GM23338 (cell line): Measurements from ENCODE around the gene TCEANC. TPM values are rescaled to one million over a fixed set of nuclear protein-coding genes. Genes with fewer than 3 reads are reported as not detected.

Experiments used
- ETS1 ChIP-seq: IDR thresholded peaks from 2 replicates; pipeline ENCODE4 v1.6.1; 2016; ENCODE audit warnings: antibody characterized with exemption
- EZH2 ChIP-seq: fragments of 200-600 bp; sonication (generic); IDR thresholded peaks from one replicate; pipeline ENCODE4 v1.8.0; 2017; ENCODE audit warnings: antibody characterized with exemption, mild to moderate bottlenecking, low read depth; ENCODE audit not compliant: unreplicated experiment
- EZH2phosphoT487 ChIP-seq: fragments of 200-600 bp; sonication (generic); IDR thresholded peaks from one replicate; pipeline ENCODE4 v1.8.1; 2018; ENCODE audit warnings: antibody characterized with exemption; ENCODE audit not compliant: unreplicated experiment
- POLR2AphosphoS5 ChIP-seq: IDR thresholded peaks from 2 replicates; pipeline ENCODE4 v1.6.1; 2016; ENCODE audit warnings: antibody characterized with exemption, low read depth
- REST ChIP-seq: IDR thresholded peaks from one replicate; pipeline ENCODE4 v1.6.1; 2018; ENCODE audit warnings: antibody characterized with exemption; ENCODE audit not compliant: unreplicated experiment
- STAT1 ChIP-seq: IDR thresholded peaks from one replicate; pipeline ENCODE4 v1.6.1; 2016; ENCODE audit warnings: antibody characterized with exemption; ENCODE audit not compliant: unreplicated experiment
- ZNF331 ChIP-seq: fragments of 250-450 bp; sonication (Bioruptor Pico); IDR thresholded peaks from 2 replicates; pipeline ENCODE4 v1.5.0; 2020; ENCODE audit warnings: low read depth, mild to moderate bottlenecking, moderate library complexity
- ZNF462 ChIP-seq: fragments of 250-450 bp; sonication (Bioruptor Pico); IDR thresholded peaks from 2 replicates; pipeline ENCODE4 v1.5.0; 2020; ENCODE audit warnings: mild to moderate bottlenecking, moderate library complexity
- polyA plus RNA-seq: library from polyadenylated mRNA; unstranded; fragments of >200 nt; fragmentation: Nextera tagmentation; extraction: Ambion mirVana; gene quantifications from 2 replicates; pipeline ENCODE4 v1.2.1, GENCODE V29; 2016
- total RNA-seq: library from RNA; depleted of rRNA; stranded (reverse); fragments of >200 nt; shearing (Covaris generic); gene quantifications from 2 replicates; pipeline ENCODE4 v1.2.3, GENCODE V29; 2014

Gene TCEANC
- total and polyA plus RNA-seq, 2 experiments from 2014 or later: 1.2 to 2.5 TPM

DNA sequence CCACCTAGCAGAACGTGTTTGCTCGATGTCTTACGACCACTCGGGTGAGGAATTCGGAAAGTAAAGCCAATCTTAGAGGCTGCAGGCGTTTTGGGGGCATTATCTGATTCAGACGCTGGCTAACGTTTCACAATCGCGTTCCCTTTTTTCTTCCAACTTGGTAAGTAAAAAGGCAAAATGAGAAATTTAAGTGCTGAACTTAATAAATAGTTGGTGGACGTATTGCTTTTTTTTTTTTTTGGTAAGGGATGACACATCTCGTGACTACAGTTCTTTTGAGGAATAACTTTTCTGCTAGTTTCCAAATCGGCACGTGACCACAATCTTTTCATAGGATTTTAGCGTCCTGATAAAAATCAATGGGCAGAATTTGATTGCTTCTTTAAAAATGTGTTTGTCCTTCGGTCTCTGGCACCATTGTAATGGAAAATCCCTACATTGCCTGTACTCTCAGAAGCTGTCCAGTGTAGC, 36.8 kb downstream of the TCEANC start (continued):
- TF ChIP-seq ZNF462 (CRISPR knock-in tag): no peak
- TF ChIP-seq ZNF331: no peak
- no peak for TF ChIP-seq EZH2
- TF ChIP-seq EZH2phosphoT487: no peak
- TF ChIP-seq POLR2AphosphoS5: no peak
- no peak for TF ChIP-seq REST
- no peak for TF ChIP-seq STAT1
- TF ChIP-seq ETS1: no peak
